Measurements from ENCODE around the gene LAMP1.

DNA sequence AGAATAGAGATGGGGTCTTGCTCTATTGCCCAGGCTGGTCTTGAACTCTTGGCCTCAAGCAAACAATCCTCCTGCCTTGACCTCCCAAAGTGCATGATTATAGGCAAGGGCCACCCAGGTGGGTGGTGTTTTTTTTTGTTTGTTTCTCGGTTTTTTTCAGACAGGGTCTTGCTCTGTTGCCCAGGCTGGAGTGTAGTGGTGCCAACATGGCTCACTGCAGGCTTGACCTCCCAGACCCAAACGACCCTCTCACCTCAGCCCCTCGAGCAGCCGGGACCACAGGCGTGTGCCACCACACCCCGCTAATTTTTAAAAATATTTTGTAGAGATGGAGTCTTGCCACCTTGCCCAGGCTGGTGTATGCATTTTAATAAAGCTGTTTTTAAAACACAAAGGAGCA is 52.0 kb downstream of the LAMP1 start:
- TF ChIP-seq ZNF565 (CRISPR knock-in tag; conservative IDR thresholded peaks at IDR 0.05; ENCODE audit: low read depth) = no peak
- TF ChIP-seq BACH2 (CRISPR knock-in tag; IDR thresholded peaks at IDR 0.05; ENCODE audit: borderline replicate concordance) = no peak
- no peak for TF ChIP-seq RARB (CRISPR knock-in tag; IDR thresholded peaks at IDR 0.05)
- TF ChIP-seq ZFP30 (CRISPR knock-in tag; IDR thresholded peaks at IDR 0.05) = no peak
- TF ChIP-seq OSR1 (CRISPR knock-in tag; IDR thresholded peaks at IDR 0.05) = no peak
- TF ChIP-seq, protein P1, sequence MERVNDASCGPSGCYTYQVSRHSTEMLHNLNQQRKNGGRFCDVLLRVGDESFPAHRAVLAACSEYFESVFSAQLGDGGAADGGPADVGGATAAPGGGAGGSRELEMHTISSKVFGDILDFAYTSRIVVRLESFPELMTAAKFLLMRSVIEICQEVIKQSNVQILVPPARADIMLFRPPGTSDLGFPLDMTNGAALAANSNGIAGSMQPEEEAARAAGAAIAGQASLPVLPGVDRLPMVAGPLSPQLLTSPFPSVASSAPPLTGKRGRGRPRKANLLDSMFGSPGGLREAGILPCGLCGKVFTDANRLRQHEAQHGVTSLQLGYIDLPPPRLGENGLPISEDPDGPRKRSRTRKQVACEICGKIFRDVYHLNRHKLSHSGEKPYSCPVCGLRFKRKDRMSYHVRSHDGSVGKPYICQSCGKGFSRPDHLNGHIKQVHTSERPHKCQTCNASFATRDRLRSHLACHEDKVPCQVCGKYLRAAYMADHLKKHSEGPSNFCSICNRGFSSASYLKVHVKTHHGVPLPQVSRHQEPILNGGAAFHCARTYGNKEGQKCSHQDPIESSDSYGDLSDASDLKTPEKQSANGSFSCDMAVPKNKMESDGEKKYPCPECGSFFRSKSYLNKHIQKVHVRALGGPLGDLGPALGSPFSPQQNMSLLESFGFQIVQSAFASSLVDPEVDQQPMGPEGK (CRISPR knock-in tag; IDR thresholded peaks at IDR 0.05; ENCODE audit: borderline replicate concordance) = no peak
- TF ChIP-seq ARNTL (CRISPR knock-in tag; IDR thresholded peaks at IDR 0.05; ENCODE audit: borderline replicate concordance, low read depth) = no peak
- no peak for TF ChIP-seq ZNF8 (CRISPR knock-in tag; IDR thresholded peaks at IDR 0.05)
- TF ChIP-seq ZC3H10 (CRISPR knock-in tag; IDR thresholded peaks at IDR 0.05) = no peak
- no peak for TF ChIP-seq TOX (CRISPR knock-in tag; IDR thresholded peaks at IDR 0.05; ENCODE audit: borderline replicate concordance)
- TF ChIP-seq ISL1 (CRISPR knock-in tag; IDR thresholded peaks at IDR 0.05) = no peak

Measured in SK-N-SH treated with all-trans-retinoic acid at 6 μM for 48 hours (cell line).